Fibroblast of gingiva (primary cell): ENCODE results near the gene BIK.
"Not testable (repeated sequence)": the region's sequence is repeated elsewhere in the genome, so short reads cannot be mapped to it uniquely, and the experiment has no call there.

Experiments
- DNase-seq: peaks from one replicate; pipeline ENCODE4 v3.0.0-alpha.2; 2011; ENCODE audit warnings: low read depth

Gene BIK

DNA sequence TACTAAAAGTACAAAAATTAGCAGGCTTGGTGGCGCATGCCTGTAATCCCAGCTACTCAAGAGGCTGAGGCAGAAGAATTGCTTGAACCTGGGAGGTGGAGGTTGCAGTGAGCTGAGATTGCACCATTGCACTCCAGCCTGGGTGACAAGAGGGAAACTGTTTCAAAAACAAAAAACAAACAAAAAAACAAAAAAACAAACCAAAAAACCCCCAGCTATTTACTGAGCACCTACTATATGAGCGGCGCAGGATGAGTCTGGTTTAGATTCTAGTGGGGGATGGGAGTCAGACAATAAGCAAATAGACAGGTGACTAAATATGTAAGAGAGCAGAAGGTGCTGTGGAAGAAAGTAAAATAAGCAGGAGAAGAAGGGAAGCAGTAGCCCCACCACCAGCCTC, 5.6 kb upstream of the BIK start:
- not testable (repeated sequence) for DNase-seq

DNA sequence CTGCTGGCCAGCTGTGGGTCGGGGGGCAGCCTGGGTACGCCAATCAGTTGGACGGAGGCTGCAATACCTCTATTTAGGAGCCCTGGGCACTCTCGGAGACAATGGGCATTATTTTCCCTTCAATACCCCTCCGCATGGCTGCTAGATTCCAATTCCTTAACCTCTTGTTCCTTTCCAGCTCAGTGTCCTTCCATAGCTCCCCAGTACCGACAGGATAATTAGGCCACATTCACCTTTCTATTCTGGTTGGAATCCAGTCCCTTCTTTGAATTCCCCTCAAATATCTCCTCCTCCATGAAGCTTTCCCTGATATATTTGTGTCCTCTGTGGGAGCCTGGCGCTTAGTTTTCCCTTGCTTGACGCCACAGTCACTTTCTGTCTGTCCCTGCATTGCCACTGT, 4.2 kb upstream of the BIK start:
- no peak for DNase-seq

GRCh38 chr22:43109511-43109910, 1.0 kb upstream of the BIK start:
- no peak for DNase-seq

- no peak for DNase-seq
These were observed 568 bp upstream of the BIK start for GRCh38 chr22:43109921-43110443.

GRCh38 chr22:43110927-43111623, 525 bp downstream of the BIK start:
- DNase-seq, result no peak

GRCh38 chr22:43113526-43114251, 3.1 kb downstream of the BIK start:
- DNase-seq, result no peak

- no peak for DNase-seq
These were observed 4.4 kb downstream of the BIK start for GRCh38 chr22:43114958-43115357.

GRCh38 chr22:43116932-43117331, 6.4 kb downstream of the BIK start:
- DNase-seq, result no peak

- no peak for DNase-seq
These were observed 7.7 kb downstream of the BIK start for GRCh38 chr22:43118024-43118849.

GRCh38 chr22:43118953-43119458, 8.5 kb downstream of the BIK start:
- no peak for DNase-seq

GRCh38 chr22:43126501-43127165, 16.1 kb downstream of the BIK start:
- DNase-seq, result no peak

DNA sequence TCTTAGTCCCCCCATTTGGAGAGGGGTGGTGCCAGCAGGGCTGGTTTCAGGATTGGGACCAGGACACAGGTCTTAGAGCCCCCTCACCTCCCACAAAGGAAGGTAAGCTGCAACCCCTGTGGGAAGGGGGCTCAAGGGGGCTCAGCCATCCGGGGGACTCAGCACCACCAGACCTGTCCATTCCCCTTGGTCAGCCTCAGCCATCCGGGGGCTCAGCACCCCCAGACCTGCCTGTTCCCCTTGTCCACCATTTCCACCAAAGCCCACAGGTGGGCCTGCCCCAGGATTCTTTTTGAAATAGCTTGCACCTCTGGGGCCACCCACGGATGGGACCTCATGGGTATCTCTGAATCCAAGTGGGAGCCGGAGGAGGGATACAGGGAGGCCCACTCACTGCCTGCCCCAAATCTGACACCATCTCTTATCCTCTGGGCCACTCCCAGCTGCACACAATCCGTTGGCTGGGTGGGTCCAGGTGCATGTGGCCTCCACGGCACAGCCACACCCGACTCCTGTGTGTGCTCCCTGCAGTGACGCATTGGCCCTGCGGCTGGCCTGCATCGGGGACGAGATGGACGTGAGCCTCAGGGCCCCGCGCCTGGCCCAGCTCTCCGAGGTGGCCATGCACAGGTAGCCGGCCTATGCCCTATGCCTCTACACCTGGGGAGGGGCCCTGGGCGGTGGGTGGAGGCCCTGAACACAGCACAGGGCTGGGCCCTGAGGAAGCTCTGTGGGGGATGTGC, 16.8 kb downstream of the BIK start:
- no peak for DNase-seq

DNA sequence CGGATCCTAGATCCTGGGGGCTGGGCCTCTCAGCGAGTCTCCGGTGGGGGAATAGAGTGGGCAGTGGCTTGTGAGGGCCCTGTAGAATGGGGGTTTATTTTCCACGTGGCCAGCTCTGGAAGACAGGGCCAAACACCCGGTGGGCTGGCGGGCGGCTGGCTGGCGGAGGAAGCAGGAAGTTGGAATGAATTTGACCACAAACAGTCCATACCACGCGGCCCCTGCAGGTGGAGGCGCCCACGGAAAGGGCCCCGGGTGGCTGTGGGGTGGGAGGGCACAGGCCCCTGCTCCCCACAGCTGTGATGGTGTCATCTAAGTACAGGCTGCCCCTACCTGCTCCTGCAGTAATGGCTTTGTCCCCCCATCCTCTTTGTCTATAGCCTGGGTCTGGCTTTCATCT, 17.6 kb downstream of the BIK start:
- DNase-seq, result no peak

DNA sequence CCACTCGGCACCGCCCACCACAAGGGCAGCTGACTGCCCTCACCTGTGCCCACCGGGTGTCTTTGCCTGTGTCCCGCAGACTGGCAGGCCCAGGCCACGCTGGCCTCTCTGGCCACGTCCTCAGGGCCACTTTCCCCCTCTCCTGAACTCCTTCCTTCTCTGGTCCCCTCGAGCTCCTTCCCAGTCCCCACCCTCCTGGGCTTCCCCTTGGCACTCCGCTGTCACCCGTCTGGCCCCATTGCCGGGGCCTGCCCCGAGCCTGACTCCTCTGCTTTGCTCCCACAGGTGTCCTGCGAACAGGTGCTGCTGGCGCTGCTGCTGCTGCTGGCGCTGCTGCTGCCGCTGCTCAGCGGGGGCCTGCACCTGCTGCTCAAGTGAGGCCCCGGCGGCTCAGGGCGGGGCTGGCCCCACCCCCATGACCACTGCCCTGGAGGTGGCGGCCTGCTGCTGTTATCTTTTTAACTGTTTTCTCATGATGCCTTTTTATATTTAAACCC, 18.4 kb downstream of the BIK start:
- DNase-seq, result no peak

GRCh38 chr22:43129426-43130425, 19.2 kb downstream of the BIK start:
- DNase-seq, result no peak

GRCh38 chr22:43131773-43132501, 21.4 kb downstream of the BIK start:
- no peak for DNase-seq

DNA sequence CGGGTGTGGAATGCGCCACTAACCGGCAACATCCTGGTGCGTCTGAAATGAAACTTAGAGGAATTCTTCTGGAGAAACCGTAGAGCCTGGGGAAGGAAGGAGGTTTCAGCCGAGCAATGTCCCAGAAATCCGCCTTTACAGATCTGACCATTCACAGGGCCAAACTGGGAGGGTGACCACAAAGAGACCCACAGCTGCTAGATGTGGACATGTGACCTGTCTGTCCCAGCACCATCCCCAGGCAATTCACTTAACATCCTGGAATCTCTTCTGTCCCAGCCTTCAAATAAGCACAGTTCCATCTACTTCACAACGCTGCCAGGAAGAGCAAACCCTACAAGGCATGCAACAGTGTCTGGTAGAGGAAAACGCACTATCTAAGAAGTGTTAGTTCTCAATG, 22.9 kb downstream of the BIK start:
- DNase-seq, result no peak

- DNase-seq, result no peak
These were observed 24.0 kb downstream of the BIK start for GRCh38 chr22:43134553-43134952.

DNA sequence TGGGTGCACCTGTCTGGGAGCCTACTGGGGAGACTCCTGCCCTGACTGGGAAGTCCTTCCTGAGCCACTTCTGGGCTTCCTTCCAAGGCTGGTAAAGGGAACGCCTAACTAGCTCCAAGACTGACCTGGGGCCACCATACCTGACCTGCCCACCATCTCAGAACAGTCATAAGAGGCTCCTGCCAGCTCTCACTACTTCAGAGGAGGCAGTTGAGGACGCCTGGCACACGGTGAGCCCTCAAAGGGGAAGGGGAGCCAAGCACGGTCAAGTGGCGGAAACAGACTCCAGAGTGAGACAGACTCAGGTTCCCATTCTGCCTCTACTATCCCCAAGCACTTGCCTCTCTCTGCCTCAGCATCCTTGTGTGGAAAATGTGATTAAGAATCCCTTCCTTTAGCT, 25.0 kb downstream of the BIK start:
- DNase-seq, result no peak
